B cell (primary cell): ENCODE results near the gene GGACT. TPM values are rescaled to one million over a fixed set of nuclear protein-coding genes. Genes with fewer than 3 reads are reported as not detected.

Source experiments
- ATAC-seq: fragments of 200-7000 bp; cut with Tn5 transposase; one replicate; pipeline ENCODE4 v1.10.0; 2021; ENCODE audit warnings: low read depth, mild to moderate bottlenecking, moderate number of reproducible peaks, moderate library complexity
- CTCF ChIA-PET: fragments of 350-600 bp; sonication (Branson Sonifier 250); formaldehyde crosslinking; loops from one replicate; lab custom pipeline; 2021; ENCODE audit warnings: antibody characterized with exemption, inconsistent platforms; lab: Charles Lee
- POLR2A ChIA-PET: fragments of 350-600 bp; sonication (Branson Sonifier 250); formaldehyde crosslinking; loops from one replicate; lab custom pipeline; 2021; ENCODE audit warnings: antibody characterized with exemption; lab: Charles Lee
- DNase-seq: peaks from one replicate; pipeline ENCODE4 v3.0.0; 2013
- H2AFZ ChIP-seq: 2 replicates; pipeline ENCODE4 v1.6.1; 2012; ENCODE audit warnings: mild to moderate bottlenecking, low read depth, low read length; ENCODE audit not compliant: insufficient read depth, poor library complexity, severe bottlenecking
- H3K27ac ChIP-seq, 2 donors: 1 replicate in 1 of 2; 2 replicates in 1 of 2; pipeline ENCODE4 v1.5.1; 2012 to 2013; ENCODE audit warnings: low read length in 2 of 2, mild to moderate bottlenecking in 2 of 2, moderate library complexity in 1 of 2
- H3K27me3 ChIP-seq, 4 experiments: fragments of 200-600 bp in 1 of 4; sonication (generic) in 1 of 4; replicated peaks in 1 of 4; 1 replicate in 2 of 4; 2 replicates in 2 of 4; pipeline versions ENCODE4 v1.6.1 to v1.7.0; 2013 to 2016; ENCODE audit warnings: low read length in 3 of 4, mild to moderate bottlenecking in 2 of 4, mixed read lengths in 1 of 4, moderate library complexity in 1 of 4; ENCODE audit not compliant: insufficient read depth in 4 of 4, control insufficient read depth in 3 of 4; ENCODE audit errors: control extremely low read depth in 1 of 4
- H3K36me3 ChIP-seq, 2 experiments: replicated peaks in 1 of 2; 1 replicate in 1 of 2; 2 replicates in 1 of 2; pipeline versions ENCODE4 v1.6.1 to v1.7.1; 2013; ENCODE audit warnings: low read length in 1 of 2; ENCODE audit not compliant: insufficient read depth in 2 of 2, control insufficient read depth in 1 of 2; ENCODE audit errors: control extremely low read depth in 1 of 2, extremely low read depth in 1 of 2
- H3K4me1 ChIP-seq, 2 donors: fragments of 200-600 bp in 1 of 2; sonication (generic) in 1 of 2; 1 replicate in 1 of 2; 2 replicates in 1 of 2; pipeline versions ENCODE4 v1.5.1 to v1.6.1; 2013 to 2017; ENCODE audit warnings: low read length in 2 of 2; ENCODE audit not compliant: control insufficient read depth in 2 of 2, insufficient read depth in 2 of 2
- H3K4me2 ChIP-seq: replicated peaks from 2 replicates; pipeline ENCODE3; 2012; ENCODE audit warnings: mild to moderate bottlenecking, low read depth, low read length; ENCODE audit not compliant: poor library complexity, severe bottlenecking
- H3K4me3 ChIP-seq, 5 experiments: fragments of 200-600 bp in 1 of 5; sonication (generic) in 1 of 5; 1 replicate in 3 of 5; 2 replicates in 2 of 5; pipeline versions ENCODE4 v1.5.1 to v1.7.0; 2011 to 2016; ENCODE audit warnings: low read length in 4 of 5, mild to moderate bottlenecking in 4 of 5, low read depth in 2 of 5, control low read depth in 1 of 5, moderate library complexity in 1 of 5; ENCODE audit not compliant: insufficient read depth in 1 of 5; ENCODE audit errors: control extremely low read depth in 1 of 5, extremely low read depth in 1 of 5
- H3K79me2 ChIP-seq: fragments of 200-600 bp; sonication (generic); one replicate; pipeline ENCODE4 v1.6.0; 2016; ENCODE audit warnings: low read length; ENCODE audit not compliant: control insufficient read depth, insufficient read depth
- H3K9ac ChIP-seq: fragments of 200-600 bp; sonication (generic); 2 replicates; pipeline ENCODE4 v1.6.1; 2017; ENCODE audit warnings: mild to moderate bottlenecking, low read length, moderate library complexity
- H3K9me3 ChIP-seq, 3 donors: one replicate each; pipeline versions ENCODE4 v1.6.1 to v1.7.1; 2013; ENCODE audit warnings: low read length in 2 of 3; ENCODE audit not compliant: control insufficient read depth in 2 of 3, insufficient read depth in 1 of 3; ENCODE audit errors: control extremely low read depth in 1 of 3
- H4K20me1 ChIP-seq: 2 replicates; pipeline ENCODE4 v1.6.0; 2012; ENCODE audit warnings: mild to moderate bottlenecking, low read length; ENCODE audit not compliant: insufficient read depth, control insufficient read depth, poor library complexity, severe bottlenecking
- H3K27ac Mint-ChIP-seq: one replicate; pipeline ENCODE4 v1.8.0; 2021; ENCODE audit warnings: mixed read lengths
- H3K27me3 Mint-ChIP-seq: one replicate; pipeline ENCODE4 v1.8.0; 2021; ENCODE audit warnings: mixed read lengths
- H3K4me1 Mint-ChIP-seq: one replicate; pipeline ENCODE4 v1.8.0; 2021; ENCODE audit warnings: mixed read lengths
- H3K4me3 Mint-ChIP-seq: one replicate; pipeline ENCODE4 v1.8.0; 2021; ENCODE audit warnings: mixed read lengths
- H3K9me3 Mint-ChIP-seq: one replicate; pipeline ENCODE4 v1.8.0; 2022; ENCODE audit warnings: mixed read lengths; ENCODE audit not compliant: insufficient read depth
- EZH2 ChIP-seq: IDR thresholded peaks from 2 replicates; pipeline ENCODE4 v1.6.1; 2012; ENCODE audit warnings: borderline replicate concordance, low read depth, mild to moderate bottlenecking, moderate library complexity, low read length; ENCODE audit not compliant: insufficient read depth, poor library complexity, severe bottlenecking
- WGBS: methylation state at CpG from one replicate; pipeline ENCODE4 v1.1.5; 2013; ENCODE audit warnings: missing lambda C conversion rate; ENCODE audit not compliant: insufficient coverage; 5-methylcytosine and 5-hydroxymethylcytosine counted together
- intact Hi-C: fragments of 100-400 bp; cut with micrococcal nuclease; formaldehyde crosslinking; loops from one replicate; pipeline ENCODE4 v1.10.0; 2022
- polyA plus RNA-seq: library from polyadenylated mRNA; depleted of rRNA; stranded (reverse); fragments of >200 nt; gene quantifications from 2 replicates; pipeline ENCODE4 v1.2.3, GENCODE V29; 2012
- total RNA-seq, 2 donors: library from RNA; stranded (reverse); fragments of 120-200 nt in 1 of 2; gene quantifications; 1 replicate in 1 of 2; 2 replicates in 1 of 2; pipeline versions ENCODE4 v1.2.3 to v1.2.4, GENCODE V29; 2013 to 2022
- TF ChIP-seq, protein P1 (sequence below): fragments of 200-600 bp; IDR thresholded peaks from one replicate; pipeline ENCODE4 v1.8.0; 2022; ENCODE audit warnings: antibody characterized with exemption, mild to moderate bottlenecking

GGACT gene
- total and polyA plus RNA-seq, 2 donors (not counting 1 experiment from before 2014, with no cell fraction given), result 3.2 to 3.5 TPM

DNA sequence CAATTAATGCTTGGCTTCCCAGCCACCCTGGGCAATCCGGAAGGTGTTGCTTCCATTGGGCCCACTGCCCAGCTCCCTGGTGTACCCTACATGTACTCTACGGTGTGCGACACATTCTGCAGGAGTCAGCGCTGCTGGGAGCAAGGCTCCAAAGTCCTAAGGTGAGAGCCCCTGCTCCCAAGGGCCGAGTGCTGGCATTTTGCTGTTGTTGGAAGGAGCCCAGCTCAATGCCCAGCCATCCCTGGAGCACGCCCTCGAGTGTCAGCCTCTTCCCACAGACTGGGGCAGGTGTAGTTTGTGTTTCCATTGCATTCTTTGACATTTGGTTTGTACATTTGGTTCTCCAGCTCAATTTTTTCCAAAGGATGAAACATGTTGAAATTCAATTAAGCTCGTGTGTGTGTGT, 64.6 kb downstream of the GGACT start:
- H3K4me1 Mint-ChIP-seq, result peaks cover 7% of the 10 kb centered on the region
- H3K27me3 Mint-ChIP-seq, result no peaks in the 10 kb centered on the region
- TF ChIP-seq EZH2, result no peak
- TF ChIP-seq, protein P1, sequence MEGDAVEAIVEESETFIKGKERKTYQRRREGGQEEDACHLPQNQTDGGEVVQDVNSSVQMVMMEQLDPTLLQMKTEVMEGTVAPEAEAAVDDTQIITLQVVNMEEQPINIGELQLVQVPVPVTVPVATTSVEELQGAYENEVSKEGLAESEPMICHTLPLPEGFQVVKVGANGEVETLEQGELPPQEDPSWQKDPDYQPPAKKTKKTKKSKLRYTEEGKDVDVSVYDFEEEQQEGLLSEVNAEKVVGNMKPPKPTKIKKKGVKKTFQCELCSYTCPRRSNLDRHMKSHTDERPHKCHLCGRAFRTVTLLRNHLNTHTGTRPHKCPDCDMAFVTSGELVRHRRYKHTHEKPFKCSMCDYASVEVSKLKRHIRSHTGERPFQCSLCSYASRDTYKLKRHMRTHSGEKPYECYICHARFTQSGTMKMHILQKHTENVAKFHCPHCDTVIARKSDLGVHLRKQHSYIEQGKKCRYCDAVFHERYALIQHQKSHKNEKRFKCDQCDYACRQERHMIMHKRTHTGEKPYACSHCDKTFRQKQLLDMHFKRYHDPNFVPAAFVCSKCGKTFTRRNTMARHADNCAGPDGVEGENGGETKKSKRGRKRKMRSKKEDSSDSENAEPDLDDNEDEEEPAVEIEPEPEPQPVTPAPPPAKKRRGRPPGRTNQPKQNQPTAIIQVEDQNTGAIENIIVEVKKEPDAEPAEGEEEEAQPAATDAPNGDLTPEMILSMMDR, result no peak
- H3K36me3 ChIP-seq, result no peaks in the 10 kb centered on the region
- ChIA-PET POLR2A (no interaction called here), CTCF (interaction anchor here (2.1 to 2.2 kb wide), 2 partner anchors 9 to 13 kb away, joined by 7 to 11 read pairs; no protein-coding TSS in a partner anchor)
- peaks cover 5 to 13% of the 10 kb centered on the region in 2 donors for H3K4me1 ChIP-seq
- H2AFZ ChIP-seq, result no peak overlapping the region
- H3K27me3 ChIP-seq, result peaks cover 0 to 7% (median 2%) of the 10 kb centered on the region in 4 experiments
- H3K27ac Mint-ChIP-seq, result no peak overlapping the region
- DNase-seq, result no peak
- H3K79me2 ChIP-seq, result no peaks in the 10 kb centered on the region
- H4K20me1 ChIP-seq, result no peaks in the 10 kb centered on the region
- 97% methylated on average over 8 of the region's 8 CpGs for WGBS
- no peak for ATAC-seq
- no peak overlapping the region for H3K4me3 ChIP-seq
- H3K4me2 ChIP-seq, result no peak overlapping the region
- no peak overlapping the region for H3K4me3 Mint-ChIP-seq
- no peak overlapping the region for H3K27ac ChIP-seq
- H3K9me3 Mint-ChIP-seq, result no peaks in the 10 kb centered on the region
- no peaks in the 10 kb centered on the region for H3K9me3 ChIP-seq
- no peak overlapping the region for H3K9ac ChIP-seq
- intact Hi-C loops, result no loop called here

DNA sequence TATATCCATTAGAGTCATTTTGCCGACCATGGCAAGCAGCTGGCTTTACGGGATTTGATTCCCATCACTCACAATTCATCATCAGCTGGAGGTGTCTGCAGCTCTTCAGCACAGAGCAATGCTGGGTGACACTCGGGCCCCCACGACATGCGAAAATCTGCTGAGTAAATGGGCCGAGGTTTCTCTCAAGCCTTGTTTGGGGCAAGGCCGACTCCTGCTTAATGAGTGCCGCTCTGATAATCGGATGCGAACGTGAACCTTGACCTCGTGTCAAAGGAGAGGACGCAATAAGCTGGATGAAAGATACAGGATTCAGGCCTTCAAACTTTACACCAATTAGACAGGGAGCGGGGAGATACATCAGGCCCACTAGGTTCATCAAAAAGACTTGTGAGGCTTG, 65.2 kb downstream of the GGACT start:
- no peak for TF ChIP-seq EZH2
- TF ChIP-seq, protein P1, result no peak
- CTCF ChIA-PET, result interaction anchor here (2.2 kb wide), 1 partner anchor 8 kb away, joined by 11 read pairs; no protein-coding TSS in a partner anchor
- H3K27ac ChIP-seq, result no peak overlapping the region
- POLR2A ChIA-PET, result no interaction called here
- H3K27ac Mint-ChIP-seq, result no peak overlapping the region
- H3K36me3 ChIP-seq, result no peaks in the 10 kb centered on the region
- peaks cover 7% of the 10 kb centered on the region for H3K4me1 Mint-ChIP-seq
- peaks cover 0 to 7% (median 2%) of the 10 kb centered on the region in 4 experiments for H3K27me3 ChIP-seq
- 97% methylated on average over 13 of the region's 14 CpGs for WGBS
- no peaks in the 10 kb centered on the region for H3K79me2 ChIP-seq
- DNase-seq (no peak), ATAC-seq (no peak)
- H3K9ac ChIP-seq, result no peak overlapping the region
- H3K4me3 Mint-ChIP-seq, result no peak overlapping the region
- H3K4me2 ChIP-seq, result no peak overlapping the region
- H3K27me3 Mint-ChIP-seq, result no peaks in the 10 kb centered on the region
- no peaks in the 10 kb centered on the region for H3K9me3 ChIP-seq
- H4K20me1 ChIP-seq, result no peaks in the 10 kb centered on the region
- peaks cover 5 to 13% of the 10 kb centered on the region in 2 donors for H3K4me1 ChIP-seq
- no peak overlapping the region for H2AFZ ChIP-seq
- intact Hi-C loops, result no loop called here
- H3K9me3 Mint-ChIP-seq, result no peaks in the 10 kb centered on the region
- H3K4me3 ChIP-seq, result no peak overlapping the region
